IMR-90 (cell line): ENCODE results near the gene CLCA1. TPM values are rescaled to one million over a fixed set of nuclear protein-coding genes. Genes with fewer than 3 reads are reported as not detected.

ENCODE experiments used
- ATAC-seq: fragments of 200-7000 bp; cut with Tn5 transposase; 2 replicates; pipeline ENCODE4 v1.9.1; 2020; ENCODE audit warnings: low read depth, mild to moderate bottlenecking, moderate library complexity
- BruUV-seq: library from RNA; stranded (reverse); fragments of 400-500 nt; replicated peaks from 2 replicates; lab custom pipeline; 2021; lab: Mats Ljungman, UMichigan
- CTCF ChIA-PET: fragments of 300-600 bp; formaldehyde crosslinking; extraction: SDS; loops from one replicate; lab custom pipeline; 2021; ENCODE audit warnings: antibody characterized with exemption; lab: Yijun Ruan, JAX
- POLR2A ChIA-PET: fragments of 300-600 bp; sonication (Branson Sonifier 250); formaldehyde crosslinking; loops from one replicate; lab custom pipeline; 2022; ENCODE audit warnings: antibody characterized with exemption; ENCODE audit not compliant: unreplicated experiment; lab: Charles Lee
- DNase-seq: peaks from one replicate; pipeline ENCODE4 v3.0.0; 2013
- H2AFZ ChIP-seq: replicated peaks from 2 replicates; pipeline ENCODE3; 2013; ENCODE audit warnings: low read length, mild to moderate bottlenecking; ENCODE audit not compliant: poor library complexity
- H2AK5ac ChIP-seq: 2 replicates; pipeline ENCODE4 v1.6.1; 2013; ENCODE audit warnings: low read depth, low read length, inconsistent platforms
- H2AK9ac ChIP-seq: replicated peaks from 2 replicates; pipeline ENCODE3; 2013; ENCODE audit warnings: mild to moderate bottlenecking, low read depth, low read length, moderate library complexity; ENCODE audit not compliant: poor library complexity
- H2BK120ac ChIP-seq: 2 replicates; pipeline ENCODE4 v1.6.1; 2013; ENCODE audit warnings: low read depth, low read length, inconsistent platforms
- H2BK15ac ChIP-seq: 3 replicates; pipeline ENCODE4 v1.6.1; 2013; ENCODE audit warnings: low read depth, low read length, inconsistent platforms
- H2BK20ac ChIP-seq: 2 replicates; pipeline ENCODE4 v1.6.1; 2013; ENCODE audit warnings: low read depth, mild to moderate bottlenecking, inconsistent platforms, low read length, moderate library complexity
- H2BK5ac ChIP-seq: 2 replicates; pipeline ENCODE4 v1.6.1; 2013; ENCODE audit warnings: mild to moderate bottlenecking, low read depth, low read length, inconsistent platforms; ENCODE audit not compliant: poor library complexity, severe bottlenecking
- H3K14ac ChIP-seq: replicated peaks from 2 replicates; pipeline ENCODE4 v1.6.1; 2013; ENCODE audit warnings: low read depth, low read length, inconsistent platforms
- H3K18ac ChIP-seq: 2 replicates; pipeline ENCODE4 v1.6.1; 2013; ENCODE audit warnings: low read depth, low read length, control low read depth
- H3K23ac ChIP-seq: 2 replicates; pipeline ENCODE4 v1.6.1; 2013; ENCODE audit warnings: low read depth, low read length, inconsistent platforms
- H3K27ac ChIP-seq: 2 replicates; pipeline ENCODE4 v1.5.1; 2013; ENCODE audit warnings: mild to moderate bottlenecking, control low read depth, low read length; ENCODE audit not compliant: insufficient read depth
- H3K27me3 ChIP-seq: 2 replicates; pipeline ENCODE4 v1.6.1; 2013; ENCODE audit warnings: low read length; ENCODE audit not compliant: control insufficient read depth, insufficient read depth
- H3K36me3 ChIP-seq: 2 replicates; pipeline ENCODE4 v1.6.1; 2013; ENCODE audit warnings: low read length, mixed read lengths; ENCODE audit not compliant: control insufficient read depth, insufficient read depth
- H3K4ac ChIP-seq: 2 replicates; pipeline ENCODE4 v1.6.1; 2013; ENCODE audit warnings: low read depth, low read length, inconsistent platforms
- H3K4me1 ChIP-seq: 2 replicates; pipeline ENCODE4 v1.6.1; 2013; ENCODE audit warnings: low read length, mixed read lengths; ENCODE audit not compliant: control insufficient read depth, insufficient read depth
- H3K4me2 ChIP-seq: 2 replicates; pipeline ENCODE4 v1.6.1; 2013; ENCODE audit warnings: low read depth, mild to moderate bottlenecking, control low read depth, low read length, moderate library complexity
- H3K4me3 ChIP-seq: 2 replicates; pipeline ENCODE4 v1.5.1; 2013; ENCODE audit warnings: low read depth, mild to moderate bottlenecking, control low read depth, low read length, moderate library complexity; ENCODE audit not compliant: insufficient read depth
- H3K56ac ChIP-seq: 2 replicates; pipeline ENCODE4 v1.6.1; 2013; ENCODE audit warnings: low read length, inconsistent platforms; ENCODE audit not compliant: insufficient read depth; ENCODE audit errors: extremely low read depth
- H3K79me1 ChIP-seq, 2 experiments: 2 replicates each; pipeline ENCODE4 v1.6.1; 2013; ENCODE audit warnings: low read length in 2 of 2, inconsistent platforms in 1 of 2, low read depth in 1 of 2
- H3K9ac ChIP-seq: 2 replicates; pipeline ENCODE4 v1.6.1; 2013; ENCODE audit warnings: low read depth, low read length, control low read depth
- H3K9me1 ChIP-seq: 2 replicates; pipeline ENCODE4 v1.6.1; 2013; ENCODE audit warnings: low read length, inconsistent platforms; ENCODE audit not compliant: insufficient read depth
- H3K9me3 ChIP-seq: 2 replicates; pipeline ENCODE4 v1.6.1; 2013; ENCODE audit warnings: low read length; ENCODE audit not compliant: control insufficient read depth, insufficient read depth
- H4K20me1 ChIP-seq: 2 replicates; pipeline ENCODE4 v1.6.1; 2013; ENCODE audit warnings: low read length, inconsistent platforms; ENCODE audit not compliant: insufficient read depth
- H4K5ac ChIP-seq: 2 replicates; pipeline ENCODE4 v1.6.1; 2013; ENCODE audit warnings: mild to moderate bottlenecking, low read depth, low read length, control low read depth
- H4K8ac ChIP-seq, 2 experiments: 2 replicates each; pipeline ENCODE4 v1.6.1; 2013; ENCODE audit warnings: low read depth in 2 of 2, low read length in 2 of 2, control low read depth in 1 of 2, inconsistent platforms in 1 of 2
- H4K91ac ChIP-seq: 2 replicates; pipeline ENCODE4 v1.6.1; 2013; ENCODE audit warnings: low read depth, low read length, inconsistent platforms; ENCODE audit not compliant: insufficient read depth
- BHLHE40 ChIP-seq: fragments of 150-350 bp; IDR thresholded peaks from 2 replicates; pipeline ENCODE4 v1.6.1; 2016; ENCODE audit warnings: mild to moderate bottlenecking, low read depth, low read length
- CEBPB ChIP-seq: IDR thresholded peaks from 2 replicates; pipeline ENCODE4 v1.6.1; 2012; ENCODE audit warnings: low read depth, low read length, improper control_type of control experiment
- CHD1 ChIP-seq: IDR thresholded peaks from 2 replicates; pipeline ENCODE4 v1.6.1; 2012; ENCODE audit warnings: low read depth, low read length, improper control_type of control experiment
- CTCF ChIP-seq: conservative IDR thresholded peaks from 2 replicates; pipeline ENCODE4 v1.5.1; 2012; ENCODE audit warnings: mild to moderate bottlenecking, low read depth, low read length, improper control_type of control experiment
- FOS ChIP-seq: fragments of 150-350 bp; IDR thresholded peaks from 2 replicates; pipeline ENCODE4 v1.6.1; 2016; ENCODE audit warnings: low read depth, low read length
- MAFK ChIP-seq: IDR thresholded peaks from 2 replicates; pipeline ENCODE4 v1.6.1; 2012; ENCODE audit warnings: low read depth, low read length, improper control_type of control experiment
- MAZ ChIP-seq: IDR thresholded peaks from 2 replicates; pipeline ENCODE4 v1.6.1; 2012; ENCODE audit warnings: low read depth, mild to moderate bottlenecking, low read length, improper control_type of control experiment, moderate library complexity, borderline replicate concordance
- MXI1 ChIP-seq: IDR thresholded peaks from 2 replicates; pipeline ENCODE4 v1.6.1; 2012; ENCODE audit warnings: low read depth, mild to moderate bottlenecking, low read length, moderate library complexity, borderline replicate concordance
- NFE2L2 ChIP-seq: fragments of 150-350 bp; IDR thresholded peaks from 2 replicates; pipeline ENCODE4 v1.6.1; 2016; ENCODE audit warnings: low read depth, mild to moderate bottlenecking, low read length
- POLR2A ChIP-seq: IDR thresholded peaks from 2 replicates; pipeline ENCODE4 v1.6.1; 2012; ENCODE audit warnings: mild to moderate bottlenecking, low read depth, low read length
- RAD21 ChIP-seq: IDR thresholded peaks from 2 replicates; pipeline ENCODE4 v1.6.1; 2012; ENCODE audit warnings: low read length, improper control_type of control experiment
- RCOR1 ChIP-seq: IDR thresholded peaks from 2 replicates; pipeline ENCODE4 v1.6.1; 2012; ENCODE audit warnings: mild to moderate bottlenecking, low read length, improper control_type of control experiment; ENCODE audit not compliant: insufficient replicate concordance
- RFX5 ChIP-seq: IDR thresholded peaks from 2 replicates; pipeline ENCODE4 v1.8.0; 2012; ENCODE audit warnings: low read depth, mild to moderate bottlenecking, low read length, moderate library complexity
- SMC3 ChIP-seq: fragments of 150-350 bp; IDR thresholded peaks from 2 replicates; pipeline ENCODE4 v1.6.1; 2016; ENCODE audit warnings: low read depth, mild to moderate bottlenecking, antibody characterized with exemption, low read length, moderate library complexity
- USF2 ChIP-seq: fragments of 150-350 bp; IDR thresholded peaks from 2 replicates; pipeline ENCODE4 v1.6.1; 2017; ENCODE audit warnings: mild to moderate bottlenecking, antibody characterized with exemption, low read length, low read depth
- dilution Hi-C: fragments of 300-500 bp; cut with HindIII; formaldehyde crosslinking; loops from one replicate; pipeline ENCODE4 v1.14.3; 2018; ENCODE audit warnings: low sequenced_read_pairs; ENCODE audit not compliant: unreplicated experiment
- in situ Hi-C: fragments of 300-500 bp; cut with MboI; formaldehyde crosslinking; loops from 3 replicates; pipeline ENCODE4 v1.14.3; 2019; ENCODE audit warnings: low sequenced_read_pairs, inconsistent platforms, mixed read lengths
- intact Hi-C: fragments of 100-400 bp; cut with micrococcal nuclease; formaldehyde crosslinking; loops from 2 replicates; pipeline ENCODE4 v1.10.0; 2022
- polyA plus RNA-seq, 3 experiments: library from polyadenylated mRNA; depleted of rRNA; stranded (reverse); fragments of >200 nt; gene quantifications; 2 replicates each; pipeline ENCODE4 v1.2.3, GENCODE V29; 2012; ENCODE audit warnings: low replicate concordance in 1 of 3
- total RNA-seq: library from RNA; depleted of rRNA; stranded (reverse); fragments of >200 nt; gene quantifications from 2 replicates; pipeline ENCODE4 v1.2.3, GENCODE V29; 2012
- TF ChIP-seq, protein P1 (sequence below): fragments of 150-350 bp; IDR thresholded peaks from 2 replicates; pipeline ENCODE4 v1.6.1; 2016; ENCODE audit warnings: low read depth, mild to moderate bottlenecking, low read length, moderate library complexity, borderline replicate concordance

The CLCA1 gene
- total and polyA plus RNA-seq, 2 of the 4 experiments (the other 2 are of a cell fraction) = not detected

- Histone ChIP-seq H3K4ac (peak overlapping the region; percentile 26; the same call in 1 of the 2 replicates), H3K9me1 (no peaks in the 10 kb centered on the region), H3K9me3 (no peaks in the 10 kb centered on the region), H3K4me1 (peaks cover 5% of the 10 kb centered on the region; the same call in 1 of the 2 replicates), H3K4me3 (no peak overlapping the region), H2BK20ac (peak overlapping the region; percentile 81), H2AFZ (no peak overlapping the region), H3K27me3 (no peaks in the 10 kb centered on the region; the same call in 1 of the 2 replicates), H3K14ac (peak overlapping the region; percentile 42), H3K27ac (peak overlapping the region; percentile 64; the same call in 1 of the 2 replicates), H4K91ac (peak overlapping the region; percentile 53; the same call in 1 of the 2 replicates), H3K56ac (peak overlapping the region; percentile 33; the same call in 1 of the 2 replicates), H3K36me3 (no peaks in the 10 kb centered on the region), H3K9ac (no peak overlapping the region), H3K18ac (peak overlapping the region; percentile 79), H4K8ac (peak overlapping the region; percentile 72 to 92), H2BK5ac (peak overlapping the region; percentile 80), H2BK15ac (0 out of 3 replicates have a peak overlapping the region, but pooled peaks have one; percentile 67), H4K20me1 (no peaks in the 10 kb centered on the region), H3K23ac (peak overlapping the region; percentile 6; the same call in 1 of the 2 replicates), H2BK120ac (peak overlapping the region; percentile 81), H3K79me1 (no peaks in the 10 kb centered on the region), H2AK9ac (no peak overlapping the region), H2AK5ac (no peak overlapping the region), H3K4me2 (no peak overlapping the region; the same call in 1 of the 2 replicates), H4K5ac (peak overlapping the region; percentile 97)
- ATAC-seq (peak; percentile 9; the same call in 1 of the 2 replicates), DNase-seq (no peak)
- in situ Hi-C loops = no loop called here
- CTCF ChIA-PET = interaction anchor here (0.6 to 1.3 kb wide), 3 partner anchors 9 to 285 kb away, joined by 3 to 5 read pairs (median 4); no protein-coding TSS in a partner anchor
- BruUV-seq = no TSS peak
- dilution Hi-C loops = no loop called here
- intact Hi-C loops = no loop called here
- TF ChIP-seq FOS (no peak), NFE2L2 (no peak), RAD21 (no peak), USF2 (no peak), SMC3 (no peak), POLR2A (no peak), CTCF (no peak), RCOR1 (no peak), MAFK (no peak), CHD1 (no peak), MXI1 (no peak), MAZ (no peak), BHLHE40 (no peak), RFX5 (no peak), CEBPB (no peak)
- TF ChIP-seq, protein P1, sequence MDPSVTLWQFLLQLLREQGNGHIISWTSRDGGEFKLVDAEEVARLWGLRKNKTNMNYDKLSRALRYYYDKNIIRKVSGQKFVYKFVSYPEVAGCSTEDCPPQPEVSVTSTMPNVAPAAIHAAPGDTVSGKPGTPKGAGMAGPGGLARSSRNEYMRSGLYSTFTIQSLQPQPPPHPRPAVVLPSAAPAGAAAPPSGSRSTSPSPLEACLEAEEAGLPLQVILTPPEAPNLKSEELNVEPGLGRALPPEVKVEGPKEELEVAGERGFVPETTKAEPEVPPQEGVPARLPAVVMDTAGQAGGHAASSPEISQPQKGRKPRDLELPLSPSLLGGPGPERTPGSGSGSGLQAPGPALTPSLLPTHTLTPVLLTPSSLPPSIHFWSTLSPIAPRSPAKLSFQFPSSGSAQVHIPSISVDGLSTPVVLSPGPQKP = no peak
- POLR2A ChIA-PET = interaction anchor here (1.1 kb wide), 1 partner anchor 34 kb away, joined by 3 read pairs; no protein-coding TSS in a partner anchor
These were observed 38.4 kb upstream of the CLCA1 start for GRCh38 chr1:86430376-86430775.
